Neutrophil (primary cell): ENCODE measurements around the gene TJP1.
"Not testable (repeated sequence)": the region's sequence is repeated elsewhere in the genome, so short reads cannot be mapped to it uniquely, and the experiment has no call there.

Experiments used
- H3K27ac ChIP-seq: fragments of 200-600 bp; sonication (generic); 2 replicates; pipeline ENCODE4 v1.5.1; 2016; ENCODE audit warnings: mild to moderate bottlenecking, moderate library complexity
- H3K27me3 ChIP-seq: fragments of 200-600 bp; sonication (generic); 2 replicates; pipeline ENCODE4 v1.6.0; 2016; ENCODE audit warnings: mild to moderate bottlenecking
- H3K36me3 ChIP-seq: fragments of 200-600 bp; sonication (generic); 2 replicates; pipeline ENCODE4 v1.5.1; 2017
- H3K4me1 ChIP-seq, 2 experiments: fragments of 200-600 bp in 1 of 2; sonication (generic) in 1 of 2; 1 replicate in 1 of 2; 2 replicates in 1 of 2; pipeline versions ENCODE4 v1.5.1 to v1.6.1; 2013 to 2016; ENCODE audit warnings: low read depth in 1 of 2, low read length in 1 of 2, mild to moderate bottlenecking in 1 of 2, moderate library complexity in 1 of 2; ENCODE audit not compliant: control insufficient read depth in 1 of 2, insufficient read depth in 1 of 2
- H3K4me3 ChIP-seq, 2 experiments: fragments of 200-600 bp in 1 of 2; sonication (generic) in 1 of 2; 1 replicate in 1 of 2; 2 replicates in 1 of 2; pipeline ENCODE4 v1.5.1; 2013 to 2016; ENCODE audit warnings: low read depth in 1 of 2, low read length in 1 of 2, mild to moderate bottlenecking in 1 of 2, moderate library complexity in 1 of 2
- H3K9me3 ChIP-seq: fragments of 200-600 bp; sonication (generic); 2 replicates; pipeline ENCODE4 v1.5.1; 2016
- TF ChIP-seq, protein P1 (sequence below): fragments of 200-600 bp; sonication (generic); IDR thresholded peaks from 2 replicates; pipeline ENCODE4 v1.5.1; 2016; ENCODE audit warnings: antibody characterized with exemption

TJP1 gene

GRCh38 chr15:29672923-29673809 is 149.1 kb downstream of the TJP1 start:
- H3K9me3 ChIP-seq: no peaks in the 10 kb centered on the region
- TF ChIP-seq, protein P1, sequence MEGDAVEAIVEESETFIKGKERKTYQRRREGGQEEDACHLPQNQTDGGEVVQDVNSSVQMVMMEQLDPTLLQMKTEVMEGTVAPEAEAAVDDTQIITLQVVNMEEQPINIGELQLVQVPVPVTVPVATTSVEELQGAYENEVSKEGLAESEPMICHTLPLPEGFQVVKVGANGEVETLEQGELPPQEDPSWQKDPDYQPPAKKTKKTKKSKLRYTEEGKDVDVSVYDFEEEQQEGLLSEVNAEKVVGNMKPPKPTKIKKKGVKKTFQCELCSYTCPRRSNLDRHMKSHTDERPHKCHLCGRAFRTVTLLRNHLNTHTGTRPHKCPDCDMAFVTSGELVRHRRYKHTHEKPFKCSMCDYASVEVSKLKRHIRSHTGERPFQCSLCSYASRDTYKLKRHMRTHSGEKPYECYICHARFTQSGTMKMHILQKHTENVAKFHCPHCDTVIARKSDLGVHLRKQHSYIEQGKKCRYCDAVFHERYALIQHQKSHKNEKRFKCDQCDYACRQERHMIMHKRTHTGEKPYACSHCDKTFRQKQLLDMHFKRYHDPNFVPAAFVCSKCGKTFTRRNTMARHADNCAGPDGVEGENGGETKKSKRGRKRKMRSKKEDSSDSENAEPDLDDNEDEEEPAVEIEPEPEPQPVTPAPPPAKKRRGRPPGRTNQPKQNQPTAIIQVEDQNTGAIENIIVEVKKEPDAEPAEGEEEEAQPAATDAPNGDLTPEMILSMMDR: no peak
- H3K27ac ChIP-seq: no peak overlapping the region
- no peaks in the 10 kb centered on the region for H3K4me1 ChIP-seq
- H3K4me3 ChIP-seq: no peak overlapping the region
- H3K36me3 ChIP-seq: no peaks in the 10 kb centered on the region
- H3K27me3 ChIP-seq: peaks cover 55% of the 10 kb centered on the region

DNA sequence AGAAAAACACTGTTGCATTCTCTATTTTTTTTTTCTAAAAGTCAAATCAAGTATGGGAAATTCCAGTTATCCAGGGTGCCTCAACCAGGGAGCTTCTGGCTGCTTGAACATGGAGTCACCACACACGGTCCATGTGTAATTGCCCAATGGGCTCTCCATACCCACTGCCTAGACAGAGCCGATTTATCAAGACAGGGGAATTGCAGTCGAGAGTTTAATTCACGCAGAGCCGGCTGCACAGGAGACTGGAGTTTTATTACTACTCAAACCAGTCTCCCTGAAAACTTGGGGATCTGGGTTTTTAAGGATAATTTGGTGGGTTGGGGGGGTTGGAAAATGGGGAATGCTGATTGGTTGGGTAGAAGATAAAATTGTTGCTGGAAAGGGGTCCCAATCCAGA is 149.8 kb downstream of the TJP1 start:
- Histone ChIP-seq H3K4me1 (no peaks in the 10 kb centered on the region), H3K4me3 (no peak overlapping the region), H3K27me3 (peaks cover 50% of the 10 kb centered on the region), H3K36me3 (no peaks in the 10 kb centered on the region), H3K27ac (no peak overlapping the region), H3K9me3 (no peaks in the 10 kb centered on the region)
- TF ChIP-seq, protein P1: no peak

GRCh38 chr15:29672046-29672445 is 150.2 kb downstream of the TJP1 start:
- peaks cover 46% of the 10 kb centered on the region for H3K27me3 ChIP-seq
- not testable (repeated sequence) for H3K4me3 ChIP-seq, H3K27ac ChIP-seq, H3K9me3 ChIP-seq, H3K4me1 ChIP-seq, H3K36me3 ChIP-seq

DNA sequence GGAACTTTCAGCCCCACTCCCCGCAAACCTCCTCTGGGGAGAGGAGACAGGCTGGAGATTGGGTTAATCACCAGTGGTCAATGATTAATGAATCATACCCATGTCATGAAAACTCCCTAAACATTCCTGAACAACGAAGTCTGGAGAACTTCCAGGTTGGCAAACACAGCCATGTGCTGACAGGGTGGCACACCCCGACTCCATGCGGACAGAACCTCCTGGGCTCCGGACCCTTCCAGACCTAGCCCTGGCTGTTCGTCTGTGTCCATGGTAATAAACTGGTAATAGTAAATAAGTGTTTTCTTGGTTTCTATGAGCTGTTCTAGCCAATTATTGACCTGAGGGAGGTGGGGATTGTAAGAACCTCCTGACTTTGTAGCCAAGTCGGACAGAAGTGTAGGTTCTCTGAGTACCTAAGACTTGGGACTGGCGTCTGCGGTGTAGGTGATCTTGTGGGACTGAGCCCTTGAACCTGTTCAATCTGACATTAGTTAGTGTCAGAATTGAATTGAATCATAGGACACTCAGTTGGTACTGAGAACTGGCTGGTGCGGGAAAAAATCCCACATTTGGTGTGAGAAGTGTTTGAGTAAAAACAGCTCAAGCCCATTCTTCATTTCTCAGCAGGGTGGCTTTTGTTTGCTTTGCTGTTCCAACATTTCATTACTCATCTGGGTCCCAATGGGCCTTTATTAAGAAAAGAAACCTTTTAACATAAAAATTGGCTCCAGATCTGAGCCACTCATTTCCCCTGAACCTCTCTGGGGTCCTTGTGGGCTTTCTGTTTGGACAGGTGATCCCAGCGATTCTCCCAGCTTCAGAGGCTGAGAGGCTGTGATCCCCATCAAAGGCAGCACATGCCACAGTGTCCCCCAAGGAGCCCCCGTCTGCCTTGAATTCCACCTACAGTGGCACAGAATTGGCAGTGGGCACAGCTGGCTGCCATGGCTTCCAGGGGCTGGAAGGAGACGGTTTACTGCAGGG is 151.0 kb downstream of the TJP1 start:
- TF ChIP-seq, protein P1: no peak
- H3K4me3 ChIP-seq: no peak overlapping the region
- no peak overlapping the region for H3K27ac ChIP-seq

DNA sequence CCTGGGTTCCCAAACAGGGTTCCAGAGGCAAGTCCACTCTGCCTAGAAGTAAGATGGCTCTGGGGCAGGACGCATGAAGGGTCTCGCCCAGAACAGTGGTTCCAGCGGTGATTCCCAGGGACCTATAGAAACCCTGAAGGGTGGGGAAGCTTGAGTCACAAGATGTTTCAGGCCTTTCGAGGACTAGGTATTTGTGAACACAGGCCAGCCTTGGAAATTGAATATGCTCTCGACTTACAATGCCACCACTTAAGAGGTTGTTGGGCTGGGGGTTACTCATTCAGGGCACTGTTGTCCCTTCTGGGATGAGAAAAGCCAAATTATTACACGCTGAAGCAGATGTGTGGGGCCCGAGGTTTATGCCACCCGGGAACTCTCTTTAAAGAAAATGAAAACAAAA is 152.0 kb downstream of the TJP1 start:
- H3K4me1 ChIP-seq: no peaks in the 10 kb centered on the region
- no peaks in the 10 kb centered on the region for H3K9me3 ChIP-seq
- TF ChIP-seq, protein P1: no peak
- H3K36me3 ChIP-seq: no peaks in the 10 kb centered on the region
- H3K27me3 ChIP-seq: peaks cover 28% of the 10 kb centered on the region
- H3K4me3 ChIP-seq: no peak overlapping the region
- H3K27ac ChIP-seq: no peak overlapping the region

More for the DNA sequence above, 151.0 kb downstream of the TJP1 start:
- Histone ChIP-seq H3K36me3 (no peaks in the 10 kb centered on the region), H3K27me3 (peaks cover 38% of the 10 kb centered on the region), H3K9me3 (no peaks in the 10 kb centered on the region), H3K4me1 (no peaks in the 10 kb centered on the region)
